GM19324 (cell line): ENCODE data around the gene SORCS2.

Experiments used
- ATAC-seq: cut with Tn5 transposase; IDR thresholded peaks from one replicate; pipeline ENCODE4 v1.9.1; 2021; ENCODE audit warnings: mild to moderate bottlenecking, moderate library complexity; ENCODE audit not compliant: unreplicated experiment, low FRiP score

SORCS2 gene

GRCh38 chr4:7197910-7198309 lies 5.6 kb downstream of the SORCS2 start:
- no peak for ATAC-seq

GRCh38 chr4:7198440-7199128 lies 6.2 kb downstream of the SORCS2 start:
- no peak for ATAC-seq

GRCh38 chr4:7199129-7199725 lies 6.9 kb downstream of the SORCS2 start:
- ATAC-seq, result no peak

- ATAC-seq, result no peak
Observed at GRCh38 chr4:7199771-7200441, 7.6 kb downstream of the SORCS2 start.

GRCh38 chr4:7200801-7201200 lies 8.5 kb downstream of the SORCS2 start:
- ATAC-seq, result no peak

GRCh38 chr4:7201420-7202305 lies 9.3 kb downstream of the SORCS2 start:
- ATAC-seq, result no peak

- no peak for ATAC-seq
Observed at GRCh38 chr4:7202411-7202810, 10.1 kb downstream of the SORCS2 start.

- no peak for ATAC-seq
Observed at GRCh38 chr4:7204656-7205387, 12.5 kb downstream of the SORCS2 start.

GRCh38 chr4:7206385-7206784 lies 14.0 kb downstream of the SORCS2 start:
- no peak for ATAC-seq

GRCh38 chr4:7206911-7207567 lies 14.7 kb downstream of the SORCS2 start:
- no peak for ATAC-seq

GRCh38 chr4:7207628-7208231 lies 15.4 kb downstream of the SORCS2 start:
- ATAC-seq, result no peak

GRCh38 chr4:7208509-7209451 lies 16.4 kb downstream of the SORCS2 start:
- no peak for ATAC-seq

GRCh38 chr4:7209699-7210098 lies 17.4 kb downstream of the SORCS2 start:
- ATAC-seq, result no peak

- no peak for ATAC-seq
Observed at GRCh38 chr4:7210824-7211223, 18.5 kb downstream of the SORCS2 start.

- no peak for ATAC-seq
Observed at GRCh38 chr4:7212101-7212674, 19.9 kb downstream of the SORCS2 start.

GRCh38 chr4:7212921-7213320 lies 20.6 kb downstream of the SORCS2 start:
- ATAC-seq, result no peak

- no peak for ATAC-seq
Observed at GRCh38 chr4:7213807-7214206, 21.5 kb downstream of the SORCS2 start.

- no peak for ATAC-seq
Observed at GRCh38 chr4:7214359-7214758, 22.0 kb downstream of the SORCS2 start.
